HUES48 (cell line): ENCODE results near the gene CHAF1B.

Experiments
- H3K27ac ChIP-seq: one replicate; pipeline ENCODE4 v1.7.0; 2013; ENCODE audit warnings: low read depth, low read length, inconsistent platforms
- H3K27me3 ChIP-seq: 2 replicates; pipeline ENCODE4 v1.6.1; 2013; ENCODE audit warnings: mild to moderate bottlenecking, low read length; ENCODE audit not compliant: control insufficient read depth, insufficient read depth
- H3K36me3 ChIP-seq: 2 replicates; pipeline ENCODE4 v1.6.1; 2013; ENCODE audit warnings: low read length; ENCODE audit not compliant: control insufficient read depth, insufficient read depth
- H3K4me1 ChIP-seq: 2 replicates; pipeline ENCODE4 v1.6.1; 2013; ENCODE audit warnings: mild to moderate bottlenecking, low read length; ENCODE audit not compliant: control insufficient read depth, insufficient read depth
- H3K4me3 ChIP-seq: 2 replicates; pipeline ENCODE4 v1.5.1; 2013; ENCODE audit warnings: mild to moderate bottlenecking, low read depth, low read length
- H3K9ac ChIP-seq: 2 replicates; pipeline ENCODE4 v1.6.1; 2013; ENCODE audit warnings: mild to moderate bottlenecking, low read depth, low read length, moderate library complexity
- H3K9me3 ChIP-seq: 2 replicates; pipeline ENCODE4 v1.6.1; 2013; ENCODE audit warnings: low read length; ENCODE audit not compliant: control insufficient read depth, insufficient read depth

The CHAF1B gene

GRCh38 chr21:36427502-36427901, 42.3 kb downstream of the CHAF1B start:
- no peak overlapping the region for H3K9ac ChIP-seq
- H3K27me3 ChIP-seq = no peaks in the 10 kb centered on the region
- no peak overlapping the region for H3K27ac ChIP-seq
- 0 out of 2 replicates have a peak, but pooled peaks cover 4% of the 10 kb centered on the region for H3K4me1 ChIP-seq
- no peaks in the 10 kb centered on the region for H3K36me3 ChIP-seq
- H3K9me3 ChIP-seq = no peaks in the 10 kb centered on the region
- H3K4me3 ChIP-seq = no peak overlapping the region

GRCh38 chr21:36428761-36429432, 43.7 kb downstream of the CHAF1B start:
- Histone ChIP-seq H3K4me1 (0 out of 2 replicates have a peak, but pooled peaks cover 4% of the 10 kb centered on the region), H3K27me3 (no peaks in the 10 kb centered on the region), H3K27ac (no peak overlapping the region), H3K9ac (no peak overlapping the region), H3K9me3 (no peaks in the 10 kb centered on the region), H3K36me3 (no peaks in the 10 kb centered on the region), H3K4me3 (no peak overlapping the region)

GRCh38 chr21:36429947-36430546, 44.9 kb downstream of the CHAF1B start:
- no peaks in the 10 kb centered on the region for H3K36me3 ChIP-seq
- H3K27me3 ChIP-seq = no peaks in the 10 kb centered on the region
- H3K4me3 ChIP-seq = no peak overlapping the region
- H3K9ac ChIP-seq = no peak overlapping the region
- H3K4me1 ChIP-seq = 0 out of 2 replicates have a peak, but pooled peaks cover 4% of the 10 kb centered on the region
- H3K27ac ChIP-seq = peak overlapping the region; percentile 80
- H3K9me3 ChIP-seq = no peaks in the 10 kb centered on the region

GRCh38 chr21:36430841-36431240, 45.6 kb downstream of the CHAF1B start:
- H3K36me3 ChIP-seq = no peaks in the 10 kb centered on the region
- no peaks in the 10 kb centered on the region for H3K27me3 ChIP-seq
- H3K27ac ChIP-seq = no peak overlapping the region
- 0 out of 2 replicates have a peak, but pooled peaks cover 4% of the 10 kb centered on the region for H3K4me1 ChIP-seq
- no peak overlapping the region for H3K4me3 ChIP-seq
- no peak overlapping the region for H3K9ac ChIP-seq
- no peaks in the 10 kb centered on the region for H3K9me3 ChIP-seq

- no peak overlapping the region for H3K27ac ChIP-seq
- H3K36me3 ChIP-seq = no peaks in the 10 kb centered on the region
- no peaks in the 10 kb centered on the region for H3K9me3 ChIP-seq
- 0 out of 2 replicates have a peak, but pooled peaks cover 4% of the 10 kb centered on the region for H3K4me1 ChIP-seq
- no peak overlapping the region for H3K9ac ChIP-seq
- no peak overlapping the region for H3K4me3 ChIP-seq
- H3K27me3 ChIP-seq = no peaks in the 10 kb centered on the region
Measured at GRCh38 chr21:36431252-36431651, 46.1 kb downstream of the CHAF1B start.

GRCh38 chr21:36433059-36433709, 48.0 kb downstream of the CHAF1B start:
- Histone ChIP-seq H3K36me3 (no peaks in the 10 kb centered on the region), H3K9ac (no peak overlapping the region), H3K4me1 (0 out of 2 replicates have a peak, but pooled peaks cover 4% of the 10 kb centered on the region), H3K27ac (no peak overlapping the region), H3K4me3 (no peak overlapping the region), H3K27me3 (no peaks in the 10 kb centered on the region), H3K9me3 (no peaks in the 10 kb centered on the region)

- Histone ChIP-seq H3K4me3 (no peak overlapping the region), H3K27me3 (no peaks in the 10 kb centered on the region), H3K36me3 (no peaks in the 10 kb centered on the region), H3K27ac (peak overlapping the region; percentile 56), H3K4me1 (0 out of 2 replicates have a peak, but pooled peaks cover 4% of the 10 kb centered on the region), H3K9me3 (no peaks in the 10 kb centered on the region), H3K9ac (no peak overlapping the region)
Measured at GRCh38 chr21:36434144-36434543, 49.0 kb downstream of the CHAF1B start.

GRCh38 chr21:36436829-36437744, 51.9 kb downstream of the CHAF1B start:
- H3K27me3 ChIP-seq = no peaks in the 10 kb centered on the region
- H3K36me3 ChIP-seq = no peaks in the 10 kb centered on the region
- H3K9me3 ChIP-seq = no peaks in the 10 kb centered on the region
- no peak overlapping the region for H3K9ac ChIP-seq
- no peaks in the 10 kb centered on the region for H3K4me1 ChIP-seq
- no peak overlapping the region for H3K4me3 ChIP-seq
- no peak overlapping the region for H3K27ac ChIP-seq

GRCh38 chr21:36437745-36438128, 52.5 kb downstream of the CHAF1B start:
- no peak overlapping the region for H3K27ac ChIP-seq
- no peak overlapping the region for H3K4me3 ChIP-seq

GRCh38 chr21:36441715-36442114, 56.5 kb downstream of the CHAF1B start:
- no peak overlapping the region for H3K4me3 ChIP-seq
- no peak overlapping the region for H3K27ac ChIP-seq
- H3K27me3 ChIP-seq = no peaks in the 10 kb centered on the region
- H3K9ac ChIP-seq = no peak overlapping the region
- H3K4me1 ChIP-seq = no peaks in the 10 kb centered on the region
- no peaks in the 10 kb centered on the region for H3K9me3 ChIP-seq
- H3K36me3 ChIP-seq = no peaks in the 10 kb centered on the region

More at GRCh38 chr21:36437745-36438128, 52.5 kb downstream of the CHAF1B start:
- H3K9me3 ChIP-seq = no peaks in the 10 kb centered on the region
- H3K36me3 ChIP-seq = no peaks in the 10 kb centered on the region
- H3K27me3 ChIP-seq = no peaks in the 10 kb centered on the region
- H3K4me1 ChIP-seq = no peaks in the 10 kb centered on the region
- no peak overlapping the region for H3K9ac ChIP-seq
